Spleen (tissue), 7 donors: ENCODE results near the gene OR5F1.

Experiments
- CTCF ChIP-seq, 11 experiments: fragments of 200-600 bp in 7 of 11; fragments of 450-650 bp in 4 of 11; sonication (generic) in 4 of 11; IDR thresholded peaks in 8 of 11; conservative IDR thresholded peaks in 3 of 11; 1 replicate in 7 of 11; 2 replicates in 4 of 11; pipeline versions ENCODE4 v1.4.0 to v1.8.0; 2016 to 2021; ENCODE audit warnings: antibody characterized with exemption in 11 of 11, inconsistent platforms in 4 of 11, mild to moderate bottlenecking in 1 of 11
- POLR2A ChIP-seq, 3 donors: fragments of 450-650 bp; IDR thresholded peaks; one replicate each; pipeline ENCODE4 v1.5.1; 2017; ENCODE audit warnings: antibody characterized with exemption in 3 of 3, mild to moderate bottlenecking in 1 of 3
- POLR2AphosphoS5 ChIP-seq, 3 donors: sonication (generic); formaldehyde crosslinking; IDR thresholded peaks; one replicate each; pipeline ENCODE4 v1.5.1; 2017; ENCODE audit warnings: antibody characterized with exemption in 3 of 3
- donor health status: DM: no; HTN: no; CAD: no; lungs with moderate emphysema.
- donor health status: DM: no; HTN: no; CAD: no.
- donor health status: DM: no; HTN: no; CAD: no.

- TF ChIP-seq CTCF (IDR thresholded peaks at IDR 0.05 in 8 of 11, conservative IDR thresholded peaks at IDR 0.05 in 3 of 11), result no peak
- TF ChIP-seq POLR2A (IDR thresholded peaks at IDR 0.05), result no peak
- no peak for TF ChIP-seq POLR2AphosphoS5 (IDR thresholded peaks at IDR 0.05)
These were observed 45.1 kb downstream of the OR5F1 start for GRCh38 chr11:55949330-55949729.
